ENCODE results near the gene RETREG3.

RETREG3 gene

GRCh38 chr17:42590886-42591285 is 18.3 kb downstream of the RETREG3 start:
- H4K8ac ChIP-seq (ENCODE audit: low read length) = no peak overlapping the region
- no peak overlapping the region for H3K14ac ChIP-seq (ENCODE audit: low read length in 2 of 2)
- no peak overlapping the region for H3K23ac ChIP-seq (ENCODE audit: low read length in 2 of 2)
- H3K4me2 ChIP-seq (ENCODE audit: low read length, poor library complexity, severe bottlenecking) = no peak overlapping the region
- H2BK15ac ChIP-seq (ENCODE audit: low read depth, poor library complexity, severe bottlenecking) = no peak overlapping the region
- peaks cover 32 to 60% of the 10 kb centered on the region in 2 experiments for H3K36me3 ChIP-seq (ENCODE audit: control insufficient read depth in 1 of 2, insufficient read depth in 2 of 2, low read depth in 1 of 2, low read length in 2 of 2)
- no peak overlapping the region for H3K18ac ChIP-seq (ENCODE audit: low read depth in 1 of 2, low read length in 2 of 2)
- H3K9me3 ChIP-seq (ENCODE audit: control insufficient read depth, low read length) = no peaks in the 10 kb centered on the region
- H2BK12ac ChIP-seq (ENCODE audit: low read length in 2 of 2) = no peak overlapping the region
- H3K4me3 ChIP-seq (ENCODE audit: insufficient read depth in 1 of 2, low read depth in 1 of 2, low read length in 2 of 2) = no peak overlapping the region
- no peak overlapping the region for H3K4ac ChIP-seq (ENCODE audit: low read depth in 1 of 2, low read length in 2 of 2)
- H3K79me1 ChIP-seq (replicated peaks; ENCODE audit: low read length, poor library complexity, severe bottlenecking) = peaks cover 29% of the 10 kb centered on the region
- H4K91ac ChIP-seq (ENCODE audit: low read length) = no peak overlapping the region
- no peak overlapping the region for H2AK5ac ChIP-seq (ENCODE audit: low read length, severe bottlenecking)
- no peaks in the 10 kb centered on the region for H3K4me1 ChIP-seq (ENCODE audit: control insufficient read depth, insufficient read depth, low read depth, low read length)
- no peak overlapping the region for H2AFZ ChIP-seq (ENCODE audit: low read depth, low read length)
- no peak for DNase-seq
- H2BK5ac ChIP-seq (ENCODE audit: low read depth, low read length, poor library complexity, severe bottlenecking) = no peak overlapping the region
- no peak overlapping the region for H2BK120ac ChIP-seq (ENCODE audit: low read depth, low read length)
- 100% methylated on average over 2 of the region's 2 CpGs for WGBS
- no peak overlapping the region for H3K9ac ChIP-seq (ENCODE audit: low read length)
- H3K27ac ChIP-seq (ENCODE audit: low read length, poor library complexity, severe bottlenecking) = no peak overlapping the region
- H3K27me3 ChIP-seq (ENCODE audit: control insufficient read depth in 1 of 2, insufficient read depth in 1 of 2, low read length in 2 of 2) = no peaks in the 10 kb centered on the region

GRCh38 chr17:42586514-42587230 is 22.5 kb downstream of the RETREG3 start:
- WGBS = 95% methylated on average over 5 of the region's 7 CpGs
- Histone ChIP-seq H2BK5ac (ENCODE audit: low read depth, low read length, poor library complexity, severe bottlenecking) (no peak overlapping the region), H2BK15ac (ENCODE audit: low read depth, poor library complexity, severe bottlenecking) (no peak overlapping the region), H3K9me3 (ENCODE audit: control insufficient read depth, low read length) (no peaks in the 10 kb centered on the region), H3K23ac (ENCODE audit: low read length in 2 of 2) (no peak overlapping the region), H3K36me3 (ENCODE audit: control insufficient read depth in 1 of 2, insufficient read depth in 2 of 2, low read depth in 1 of 2, low read length in 2 of 2) (peaks cover 64 to 98% of the 10 kb centered on the region in 2 experiments), H3K4me2 (ENCODE audit: low read length, poor library complexity, severe bottlenecking) (no peak overlapping the region), H2AFZ (ENCODE audit: low read depth, low read length) (no peak overlapping the region), H2BK120ac (ENCODE audit: low read depth, low read length) (no peak overlapping the region), H3K27ac (ENCODE audit: low read length, poor library complexity, severe bottlenecking) (no peak overlapping the region), H2BK12ac (ENCODE audit: low read length in 2 of 2) (no peak overlapping the region), H3K4me3 (ENCODE audit: insufficient read depth in 1 of 2, low read depth in 1 of 2, low read length in 2 of 2) (no peak overlapping the region), H3K9ac (ENCODE audit: low read length) (no peak overlapping the region), H4K8ac (ENCODE audit: low read length) (no peak overlapping the region), H3K4me1 (ENCODE audit: control insufficient read depth, insufficient read depth, low read depth, low read length) (no peaks in the 10 kb centered on the region), H2AK5ac (ENCODE audit: low read length, severe bottlenecking) (no peak overlapping the region), H3K79me1 (replicated peaks; ENCODE audit: low read length, poor library complexity, severe bottlenecking) (peaks cover 27% of the 10 kb centered on the region), H3K27me3 (ENCODE audit: control insufficient read depth in 1 of 2, insufficient read depth in 1 of 2, low read length in 2 of 2) (no peaks in the 10 kb centered on the region), H3K14ac (ENCODE audit: low read length in 2 of 2) (no peak overlapping the region), H3K18ac (ENCODE audit: low read depth in 1 of 2, low read length in 2 of 2) (no peak overlapping the region), H3K4ac (ENCODE audit: low read depth in 1 of 2, low read length in 2 of 2) (no peak overlapping the region), H4K91ac (ENCODE audit: low read length) (no peak overlapping the region)
- DNase-seq = no peak

- H3K27ac ChIP-seq (ENCODE audit: low read length, poor library complexity, severe bottlenecking) = no peak overlapping the region
- no peak overlapping the region for H3K4ac ChIP-seq (ENCODE audit: low read depth in 1 of 2, low read length in 2 of 2)
- peaks cover 66 to 96% of the 10 kb centered on the region in 2 experiments for H3K36me3 ChIP-seq (ENCODE audit: control insufficient read depth in 1 of 2, insufficient read depth in 2 of 2, low read depth in 1 of 2, low read length in 2 of 2)
- H3K18ac ChIP-seq (ENCODE audit: low read depth in 1 of 2, low read length in 2 of 2) = no peak overlapping the region
- no peak overlapping the region for H3K9ac ChIP-seq (ENCODE audit: low read length)
- H3K14ac ChIP-seq (ENCODE audit: low read length in 2 of 2) = no peak overlapping the region
- no peak overlapping the region for H3K23ac ChIP-seq (ENCODE audit: low read length in 2 of 2)
- no peaks in the 10 kb centered on the region for H3K27me3 ChIP-seq (ENCODE audit: control insufficient read depth in 1 of 2, insufficient read depth in 1 of 2, low read length in 2 of 2)
- H3K4me1 ChIP-seq (ENCODE audit: control insufficient read depth, insufficient read depth, low read depth, low read length) = no peaks in the 10 kb centered on the region
- no peak overlapping the region for H2BK120ac ChIP-seq (ENCODE audit: low read depth, low read length)
- H2BK15ac ChIP-seq (ENCODE audit: low read depth, poor library complexity, severe bottlenecking) = no peak overlapping the region
- H2AFZ ChIP-seq (ENCODE audit: low read depth, low read length) = no peak overlapping the region
- no peak overlapping the region for H2BK5ac ChIP-seq (ENCODE audit: low read depth, low read length, poor library complexity, severe bottlenecking)
- DNase-seq = peak; percentile 25
- no peak overlapping the region for H2AK5ac ChIP-seq (ENCODE audit: low read length, severe bottlenecking)
- no peak overlapping the region for H4K8ac ChIP-seq (ENCODE audit: low read length)
- 75% methylated on average over 1 of the region's 1 CpG for WGBS
- peaks cover 28% of the 10 kb centered on the region for H3K79me1 ChIP-seq (replicated peaks; ENCODE audit: low read length, poor library complexity, severe bottlenecking)
- no peak overlapping the region for H2BK12ac ChIP-seq (ENCODE audit: low read length in 2 of 2)
- H4K91ac ChIP-seq (ENCODE audit: low read length) = no peak overlapping the region
- H3K4me2 ChIP-seq (ENCODE audit: low read length, poor library complexity, severe bottlenecking) = no peak overlapping the region
- H3K9me3 ChIP-seq (ENCODE audit: control insufficient read depth, low read length) = no peaks in the 10 kb centered on the region
- H3K4me3 ChIP-seq (ENCODE audit: insufficient read depth in 1 of 2, low read depth in 1 of 2, low read length in 2 of 2) = no peak overlapping the region
Measured at GRCh38 chr17:42585353-42585752, 23.8 kb downstream of the RETREG3 start.

- H3K79me1 ChIP-seq (replicated peaks; ENCODE audit: low read length, poor library complexity, severe bottlenecking) = peaks cover 29% of the 10 kb centered on the region
- no peak overlapping the region for H3K4me2 ChIP-seq (ENCODE audit: low read length, poor library complexity, severe bottlenecking)
- no peak for DNase-seq
- H2AK5ac ChIP-seq (ENCODE audit: low read length, severe bottlenecking) = no peak overlapping the region
- H2BK15ac ChIP-seq (ENCODE audit: low read depth, poor library complexity, severe bottlenecking) = no peak overlapping the region
- no peaks in the 10 kb centered on the region for H3K27me3 ChIP-seq (ENCODE audit: control insufficient read depth in 1 of 2, insufficient read depth in 1 of 2, low read length in 2 of 2)
- H2AFZ ChIP-seq (ENCODE audit: low read depth, low read length) = no peak overlapping the region
- 97% methylated on average over 8 of the region's 9 CpGs for WGBS
- H3K18ac ChIP-seq (ENCODE audit: low read depth in 1 of 2, low read length in 2 of 2) = no peak overlapping the region
- no peak overlapping the region for H3K9ac ChIP-seq (ENCODE audit: low read length)
- H2BK12ac ChIP-seq (ENCODE audit: low read length in 2 of 2) = no peak overlapping the region
- no peak overlapping the region for H2BK5ac ChIP-seq (ENCODE audit: low read depth, low read length, poor library complexity, severe bottlenecking)
- no peaks in the 10 kb centered on the region for H3K9me3 ChIP-seq (ENCODE audit: control insufficient read depth, low read length)
- H3K4me1 ChIP-seq (ENCODE audit: control insufficient read depth, insufficient read depth, low read depth, low read length) = no peaks in the 10 kb centered on the region
- no peak overlapping the region for H3K27ac ChIP-seq (ENCODE audit: low read length, poor library complexity, severe bottlenecking)
- H3K23ac ChIP-seq (ENCODE audit: low read length in 2 of 2) = no peak overlapping the region
- H4K91ac ChIP-seq (ENCODE audit: low read length) = no peak overlapping the region
- no peak overlapping the region for H3K4me3 ChIP-seq (ENCODE audit: insufficient read depth in 1 of 2, low read depth in 1 of 2, low read length in 2 of 2)
- H2BK120ac ChIP-seq (ENCODE audit: low read depth, low read length) = no peak overlapping the region
- H3K4ac ChIP-seq (ENCODE audit: low read depth in 1 of 2, low read length in 2 of 2) = no peak overlapping the region
- peaks cover 64 to 96% of the 10 kb centered on the region in 2 experiments for H3K36me3 ChIP-seq (ENCODE audit: control insufficient read depth in 1 of 2, insufficient read depth in 2 of 2, low read depth in 1 of 2, low read length in 2 of 2)
- no peak overlapping the region for H3K14ac ChIP-seq (ENCODE audit: low read length in 2 of 2)
- H4K8ac ChIP-seq (ENCODE audit: low read length) = no peak overlapping the region
Measured at GRCh38 chr17:42584880-42585279, 24.3 kb downstream of the RETREG3 start.

All from mesenchymal stem cell (in vitro differentiated cells and primary cell).